Vagina (tissue), 2 donors: ENCODE data around the gene ABCA13.

Experiments used
- POLR2A ChIP-seq, 2 donors: fragments of 450-650 bp; IDR thresholded peaks; one replicate each; pipeline ENCODE4 v1.6.1; 2017; ENCODE audit warnings: antibody characterized with exemption in 2 of 2, mild to moderate bottlenecking in 2 of 2, moderate library complexity in 2 of 2
- TF ChIP-seq, protein P1 (sequence below), 3 experiments: fragments of 450-650 bp in 2 of 3; fragments of 200-600 bp in 1 of 3; sonication (generic) in 1 of 3; IDR thresholded peaks; one replicate each; pipeline ENCODE4 v1.5.1; 2017 to 2019; ENCODE audit warnings: antibody characterized with exemption in 3 of 3, mild to moderate bottlenecking in 2 of 3, moderate library complexity in 2 of 3

- no peak for TF ChIP-seq POLR2A (IDR thresholded peaks at IDR 0.05)
- TF ChIP-seq, protein P1, sequence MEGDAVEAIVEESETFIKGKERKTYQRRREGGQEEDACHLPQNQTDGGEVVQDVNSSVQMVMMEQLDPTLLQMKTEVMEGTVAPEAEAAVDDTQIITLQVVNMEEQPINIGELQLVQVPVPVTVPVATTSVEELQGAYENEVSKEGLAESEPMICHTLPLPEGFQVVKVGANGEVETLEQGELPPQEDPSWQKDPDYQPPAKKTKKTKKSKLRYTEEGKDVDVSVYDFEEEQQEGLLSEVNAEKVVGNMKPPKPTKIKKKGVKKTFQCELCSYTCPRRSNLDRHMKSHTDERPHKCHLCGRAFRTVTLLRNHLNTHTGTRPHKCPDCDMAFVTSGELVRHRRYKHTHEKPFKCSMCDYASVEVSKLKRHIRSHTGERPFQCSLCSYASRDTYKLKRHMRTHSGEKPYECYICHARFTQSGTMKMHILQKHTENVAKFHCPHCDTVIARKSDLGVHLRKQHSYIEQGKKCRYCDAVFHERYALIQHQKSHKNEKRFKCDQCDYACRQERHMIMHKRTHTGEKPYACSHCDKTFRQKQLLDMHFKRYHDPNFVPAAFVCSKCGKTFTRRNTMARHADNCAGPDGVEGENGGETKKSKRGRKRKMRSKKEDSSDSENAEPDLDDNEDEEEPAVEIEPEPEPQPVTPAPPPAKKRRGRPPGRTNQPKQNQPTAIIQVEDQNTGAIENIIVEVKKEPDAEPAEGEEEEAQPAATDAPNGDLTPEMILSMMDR (IDR thresholded peaks at IDR 0.05) = no peak
Measured at GRCh38 chr7:48505466-48505865, 334.2 kb downstream of the ABCA13 start.
